Liver (tissue), 9 donors: ENCODE results near the gene CRAMP1. TPM values are rescaled to one million over a fixed set of nuclear protein-coding genes. Genes with fewer than 3 reads are reported as not detected.

Experiments
- DNase-seq: peaks from one replicate; pipeline ENCODE4 v3.0.0-alpha.2; 2017; ENCODE audit warnings: low spot score
- H3K27ac ChIP-seq, 2 donors: one replicate each; pipeline ENCODE4 v1.7.0; 2013; ENCODE audit warnings: inconsistent platforms in 2 of 2, low read length in 2 of 2, control low read depth in 1 of 2, low read depth in 1 of 2, mild to moderate bottlenecking in 1 of 2
- H3K27me3 ChIP-seq, 4 donors: one replicate each; pipeline versions ENCODE4 v1.6.1 to v1.7.0; 2013; ENCODE audit warnings: low read length in 3 of 4, inconsistent platforms in 1 of 4, mild to moderate bottlenecking in 1 of 4, moderate library complexity in 1 of 4; ENCODE audit not compliant: control insufficient read depth in 4 of 4, insufficient read depth in 4 of 4
- H3K36me3 ChIP-seq, 4 donors: one replicate each; pipeline versions ENCODE4 v1.6.1 to v1.7.0; 2013; ENCODE audit warnings: low read length in 3 of 4, mild to moderate bottlenecking in 3 of 4, low read depth in 1 of 4, moderate library complexity in 1 of 4; ENCODE audit not compliant: control insufficient read depth in 4 of 4, insufficient read depth in 3 of 4
- H3K4me1 ChIP-seq, 4 donors: one replicate each; pipeline versions ENCODE4 v1.6.1 to v1.7.0; 2013; ENCODE audit warnings: low read length in 3 of 4, mild to moderate bottlenecking in 3 of 4, moderate library complexity in 1 of 4; ENCODE audit not compliant: control insufficient read depth in 4 of 4, insufficient read depth in 4 of 4
- H3K4me3 ChIP-seq, 3 donors: one replicate each; pipeline versions ENCODE4 v1.6.1 to v1.7.0; 2013; ENCODE audit warnings: low read length in 3 of 3, control low read depth in 1 of 3, low read depth in 1 of 3, mild to moderate bottlenecking in 1 of 3
- H3K9ac ChIP-seq, 2 donors: one replicate each; pipeline ENCODE4 v1.7.0; 2013; ENCODE audit warnings: low read length in 2 of 2, mild to moderate bottlenecking in 2 of 2, moderate library complexity in 2 of 2, control low read depth in 1 of 2, low read depth in 1 of 2
- H3K9me3 ChIP-seq, 4 donors: one replicate each; pipeline versions ENCODE4 v1.6.1 to v1.7.0; 2013; ENCODE audit warnings: low read length in 3 of 4; ENCODE audit not compliant: control insufficient read depth in 4 of 4
- FOXA1 ChIP-seq: IDR thresholded peaks from 2 replicates; pipeline ENCODE4 v1.6.1; 2016; ENCODE audit warnings: antibody characterized with exemption
- FOXA2 ChIP-seq: IDR thresholded peaks from 2 replicates; pipeline ENCODE4 v1.6.1; 2016; ENCODE audit warnings: antibody characterized with exemption
- GABPA ChIP-seq, 2 donors: IDR thresholded peaks in 1 of 2; conservative IDR thresholded peaks in 1 of 2; 2 replicates each; pipeline ENCODE4 v1.6.1; 2016; ENCODE audit warnings: antibody characterized with exemption in 2 of 2, mild to moderate bottlenecking in 1 of 2, moderate library complexity in 1 of 2
- HNF4A ChIP-seq, 2 donors: conservative IDR thresholded peaks; 2 replicates each; pipeline ENCODE4 v1.6.1; 2016; ENCODE audit warnings: antibody characterized with exemption in 2 of 2, mild to moderate bottlenecking in 2 of 2
- HNF4G ChIP-seq: IDR thresholded peaks from 2 replicates; pipeline ENCODE4 v1.6.1; 2016; ENCODE audit warnings: antibody characterized with exemption
- JUND ChIP-seq, 2 donors: IDR thresholded peaks; 2 replicates each; pipeline ENCODE4 v1.6.1; 2016; ENCODE audit warnings: antibody characterized with exemption in 2 of 2
- NR2F2 ChIP-seq: IDR thresholded peaks from 2 replicates; pipeline ENCODE4 v1.6.1; 2016; ENCODE audit warnings: antibody characterized with exemption
- RAD21 ChIP-seq, 2 donors: IDR thresholded peaks; 2 replicates each; pipeline ENCODE4 v1.6.1; 2016; ENCODE audit warnings: antibody characterized with exemption in 2 of 2, mild to moderate bottlenecking in 2 of 2
- SP1 ChIP-seq: IDR thresholded peaks from 2 replicates; pipeline ENCODE4 v1.6.1; 2018; ENCODE audit warnings: antibody characterized with exemption, mild to moderate bottlenecking
- TAF1 ChIP-seq: conservative IDR thresholded peaks from 2 replicates; pipeline ENCODE4 v1.6.1; 2016; ENCODE audit warnings: antibody characterized with exemption, mild to moderate bottlenecking
- WGBS: extraction: QIAGEN DNeasy Blood & Tissue Kit; methylation state at CpG from one replicate; pipeline ENCODE4 v1.1.7; 2013; 5-methylcytosine and 5-hydroxymethylcytosine counted together
- polyA plus RNA-seq, 2 donors: library from polyadenylated mRNA; stranded (reverse) in 1 of 2; unstranded in 1 of 2; fragments of 200-250 nt in 1 of 2; fragments of >200 nt in 1 of 2; fragmentation: Nextera tagmentation in 1 of 2; extraction: Ambion mirVana in 1 of 2; gene quantifications; one replicate each; pipeline versions ENCODE4 v1.2.1 to v1.2.3, GENCODE V29; 2013 to 2015
- total RNA-seq, 2 donors: library from RNA; depleted of rRNA; stranded (reverse); fragments of >200 nt; gene quantifications; one replicate each; pipeline ENCODE4 v1.2.3, GENCODE V29; 2014
- TF ChIP-seq, protein P1 (sequence below): IDR thresholded peaks from 2 replicates; pipeline ENCODE4 v1.6.1; 2016; ENCODE audit warnings: antibody characterized with exemption, mild to moderate bottlenecking
- TF ChIP-seq, protein P2 (sequence below): fragments of 150-350 bp; IDR thresholded peaks from 2 replicates; pipeline ENCODE4 v1.5.1; 2017; ENCODE audit warnings: improper control_type of control experiment, low read depth, low read length; ENCODE audit not compliant: missing input control
- TF ChIP-seq, protein P3 (sequence below): IDR thresholded peaks from 2 replicates; pipeline ENCODE4 v1.6.1; 2016; ENCODE audit warnings: antibody characterized with exemption
- donor health status: healthy.
- donor health status: healthy.
- donor health status: healthy.
- donor health status: healthy.
- donor health status: healthy.

Gene CRAMP1
- total and polyA plus RNA-seq, 4 donors, result 1.1 to 6.4 (median 4.2) TPM

DNA sequence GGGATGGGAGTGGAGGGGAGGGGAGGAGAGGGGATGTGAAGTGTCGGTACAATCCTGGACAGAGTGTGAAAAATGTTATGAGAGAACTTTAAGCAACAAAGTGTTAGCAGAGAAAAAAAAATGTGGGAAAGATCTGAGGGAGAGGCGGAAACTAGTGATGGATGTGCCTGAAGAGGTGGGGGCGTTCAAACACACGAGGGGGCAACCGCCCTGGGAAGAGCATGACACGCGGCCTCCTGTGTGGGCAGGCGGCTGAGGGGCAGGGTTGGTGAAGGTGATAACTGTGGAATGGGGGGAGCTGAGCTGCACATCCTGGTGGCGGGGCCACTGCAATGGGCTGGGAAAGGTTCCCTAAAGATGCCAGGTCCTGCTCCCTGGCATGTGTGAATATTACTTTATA, 30.4 kb upstream of the CRAMP1 start:
- H3K27me3 ChIP-seq, result no peaks in the 10 kb centered on the region
- WGBS, result 93% methylated on average over 9 of the region's 9 CpGs
- TF ChIP-seq HNF4G (no peak), FOXA2 (no peak), TAF1 (no peak), FOXA1 (no peak)
- TF ChIP-seq, protein P1, sequence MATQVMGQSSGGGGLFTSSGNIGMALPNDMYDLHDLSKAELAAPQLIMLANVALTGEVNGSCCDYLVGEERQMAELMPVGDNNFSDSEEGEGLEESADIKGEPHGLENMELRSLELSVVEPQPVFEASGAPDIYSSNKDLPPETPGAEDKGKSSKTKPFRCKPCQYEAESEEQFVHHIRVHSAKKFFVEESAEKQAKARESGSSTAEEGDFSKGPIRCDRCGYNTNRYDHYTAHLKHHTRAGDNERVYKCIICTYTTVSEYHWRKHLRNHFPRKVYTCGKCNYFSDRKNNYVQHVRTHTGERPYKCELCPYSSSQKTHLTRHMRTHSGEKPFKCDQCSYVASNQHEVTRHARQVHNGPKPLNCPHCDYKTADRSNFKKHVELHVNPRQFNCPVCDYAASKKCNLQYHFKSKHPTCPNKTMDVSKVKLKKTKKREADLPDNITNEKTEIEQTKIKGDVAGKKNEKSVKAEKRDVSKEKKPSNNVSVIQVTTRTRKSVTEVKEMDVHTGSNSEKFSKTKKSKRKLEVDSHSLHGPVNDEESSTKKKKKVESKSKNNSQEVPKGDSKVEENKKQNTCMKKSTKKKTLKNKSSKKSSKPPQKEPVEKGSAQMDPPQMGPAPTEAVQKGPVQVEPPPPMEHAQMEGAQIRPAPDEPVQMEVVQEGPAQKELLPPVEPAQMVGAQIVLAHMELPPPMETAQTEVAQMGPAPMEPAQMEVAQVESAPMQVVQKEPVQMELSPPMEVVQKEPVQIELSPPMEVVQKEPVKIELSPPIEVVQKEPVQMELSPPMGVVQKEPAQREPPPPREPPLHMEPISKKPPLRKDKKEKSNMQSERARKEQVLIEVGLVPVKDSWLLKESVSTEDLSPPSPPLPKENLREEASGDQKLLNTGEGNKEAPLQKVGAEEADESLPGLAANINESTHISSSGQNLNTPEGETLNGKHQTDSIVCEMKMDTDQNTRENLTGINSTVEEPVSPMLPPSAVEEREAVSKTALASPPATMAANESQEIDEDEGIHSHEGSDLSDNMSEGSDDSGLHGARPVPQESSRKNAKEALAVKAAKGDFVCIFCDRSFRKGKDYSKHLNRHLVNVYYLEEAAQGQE, result no peak
- TF ChIP-seq, protein P2, sequence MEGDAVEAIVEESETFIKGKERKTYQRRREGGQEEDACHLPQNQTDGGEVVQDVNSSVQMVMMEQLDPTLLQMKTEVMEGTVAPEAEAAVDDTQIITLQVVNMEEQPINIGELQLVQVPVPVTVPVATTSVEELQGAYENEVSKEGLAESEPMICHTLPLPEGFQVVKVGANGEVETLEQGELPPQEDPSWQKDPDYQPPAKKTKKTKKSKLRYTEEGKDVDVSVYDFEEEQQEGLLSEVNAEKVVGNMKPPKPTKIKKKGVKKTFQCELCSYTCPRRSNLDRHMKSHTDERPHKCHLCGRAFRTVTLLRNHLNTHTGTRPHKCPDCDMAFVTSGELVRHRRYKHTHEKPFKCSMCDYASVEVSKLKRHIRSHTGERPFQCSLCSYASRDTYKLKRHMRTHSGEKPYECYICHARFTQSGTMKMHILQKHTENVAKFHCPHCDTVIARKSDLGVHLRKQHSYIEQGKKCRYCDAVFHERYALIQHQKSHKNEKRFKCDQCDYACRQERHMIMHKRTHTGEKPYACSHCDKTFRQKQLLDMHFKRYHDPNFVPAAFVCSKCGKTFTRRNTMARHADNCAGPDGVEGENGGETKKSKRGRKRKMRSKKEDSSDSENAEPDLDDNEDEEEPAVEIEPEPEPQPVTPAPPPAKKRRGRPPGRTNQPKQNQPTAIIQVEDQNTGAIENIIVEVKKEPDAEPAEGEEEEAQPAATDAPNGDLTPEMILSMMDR, result no peak
- peaks cover 0 to 22% (median 9%) of the 10 kb centered on the region in 4 donors for H3K36me3 ChIP-seq
- no peaks in the 10 kb centered on the region for H3K9me3 ChIP-seq
- no peak for DNase-seq
- H3K4me3 ChIP-seq, result no peak overlapping the region
- no peak overlapping the region for H3K27ac ChIP-seq
- no peaks in the 10 kb centered on the region for H3K4me1 ChIP-seq
- H3K9ac ChIP-seq, result no peak overlapping the region

DNA sequence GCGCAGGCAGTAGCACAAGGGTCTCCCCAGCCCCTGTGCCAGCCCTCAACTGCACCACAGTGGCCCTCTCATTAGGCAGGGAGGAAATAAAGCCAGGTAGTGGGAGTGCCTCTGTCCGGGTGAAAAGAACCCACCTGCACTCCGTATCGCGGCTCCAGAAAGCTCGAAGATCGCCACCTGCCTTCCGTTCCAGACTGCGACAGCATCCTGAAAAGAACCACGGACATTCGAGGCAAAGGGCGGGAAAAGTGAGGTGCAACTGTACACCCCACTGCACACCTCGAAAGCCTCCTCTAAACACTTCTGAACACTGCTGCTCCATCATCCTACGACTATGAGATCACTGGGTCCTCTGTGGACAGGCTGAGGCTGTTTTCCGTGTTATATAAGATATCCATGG, 29.0 kb upstream of the CRAMP1 start:
- Histone ChIP-seq H3K4me3 (no peak overlapping the region), H3K36me3 (peaks cover 0 to 23% (median 9%) of the 10 kb centered on the region in 4 donors), H3K27me3 (no peaks in the 10 kb centered on the region), H3K27ac (no peak overlapping the region), H3K4me1 (no peaks in the 10 kb centered on the region), H3K9ac (no peak overlapping the region), H3K9me3 (no peaks in the 10 kb centered on the region)
- no peak for DNase-seq
- no peak for TF ChIP-seq TAF1
- no peak for TF ChIP-seq RAD21 (IDR thresholded peaks at IDR 0.05)
- no peak for TF ChIP-seq JUND (IDR thresholded peaks at IDR 0.05)
- no peak for TF ChIP-seq HNF4G
- TF ChIP-seq HNF4A (conservative IDR thresholded peaks at IDR 0.05), result no peak
- TF ChIP-seq GABPA (IDR thresholded peaks at IDR 0.05 in 1 of 2, conservative IDR thresholded peaks at IDR 0.05 in 1 of 2), result no peak
- TF ChIP-seq, protein P2, result no peak
- no peak for TF ChIP-seq FOXA1
- TF ChIP-seq SP1, result no peak
- TF ChIP-seq NR2F2, result no peak
- TF ChIP-seq, protein P3, sequence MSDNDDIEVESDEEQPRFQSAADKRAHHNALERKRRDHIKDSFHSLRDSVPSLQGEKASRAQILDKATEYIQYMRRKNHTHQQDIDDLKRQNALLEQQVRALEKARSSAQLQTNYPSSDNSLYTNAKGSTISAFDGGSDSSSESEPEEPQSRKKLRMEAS, result no peak
- WGBS, result 91% methylated on average over 15 of the region's 15 CpGs
